GM18951 (cell line): ENCODE results near the gene HSPB1.
"Not testable (repeated sequence)": the region's sequence is repeated elsewhere in the genome, so short reads cannot be mapped to it uniquely, and the experiment has no call there.

Experiments
- POLR2A ChIP-seq: IDR thresholded peaks from 4 replicates; pipeline ENCODE4 v1.6.1; 2011; ENCODE audit warnings: mild to moderate bottlenecking; ENCODE audit not compliant: insufficient read length, insufficient read depth; ENCODE audit errors: extremely low read depth
- in situ Hi-C: fragments of 300-500 bp; cut with MboI; formaldehyde crosslinking; loops from one replicate; pipeline ENCODE4 v1.12.0; 2022; ENCODE audit warnings: low sequenced_read_pairs, mixed read lengths, inconsistent platforms; ENCODE audit not compliant: unreplicated experiment

Gene HSPB1

DNA sequence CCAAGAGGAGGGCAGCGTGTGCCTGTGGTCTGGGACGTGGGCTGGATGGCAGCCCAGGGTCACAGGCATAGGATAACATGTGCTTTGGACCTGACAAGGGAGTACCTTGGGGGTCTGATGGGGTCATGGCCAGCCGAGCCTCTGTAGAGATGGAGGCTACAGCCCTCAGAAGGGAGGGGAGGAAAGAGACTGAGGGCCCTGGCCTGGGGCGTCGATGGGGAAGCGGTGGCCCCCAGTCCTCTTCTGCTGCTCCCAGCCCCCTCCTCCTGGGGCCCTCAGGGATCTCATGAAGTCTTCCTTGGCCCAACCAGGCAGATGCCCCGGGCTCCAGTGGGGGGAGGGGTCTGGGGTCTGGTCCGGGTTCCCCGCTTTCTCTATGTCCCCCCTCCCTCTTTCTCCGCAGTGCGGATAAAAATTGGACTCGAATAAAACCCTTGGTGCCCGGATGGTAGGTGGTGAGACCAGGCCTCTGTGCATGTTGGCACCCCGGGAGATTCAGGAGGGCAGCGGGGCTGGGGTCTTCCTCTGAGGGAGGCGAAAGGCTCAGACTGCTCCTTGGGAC lies 15.6 kb upstream of the HSPB1 start:
- in situ Hi-C loops: no loop called here
- TF ChIP-seq POLR2A: no peak

DNA sequence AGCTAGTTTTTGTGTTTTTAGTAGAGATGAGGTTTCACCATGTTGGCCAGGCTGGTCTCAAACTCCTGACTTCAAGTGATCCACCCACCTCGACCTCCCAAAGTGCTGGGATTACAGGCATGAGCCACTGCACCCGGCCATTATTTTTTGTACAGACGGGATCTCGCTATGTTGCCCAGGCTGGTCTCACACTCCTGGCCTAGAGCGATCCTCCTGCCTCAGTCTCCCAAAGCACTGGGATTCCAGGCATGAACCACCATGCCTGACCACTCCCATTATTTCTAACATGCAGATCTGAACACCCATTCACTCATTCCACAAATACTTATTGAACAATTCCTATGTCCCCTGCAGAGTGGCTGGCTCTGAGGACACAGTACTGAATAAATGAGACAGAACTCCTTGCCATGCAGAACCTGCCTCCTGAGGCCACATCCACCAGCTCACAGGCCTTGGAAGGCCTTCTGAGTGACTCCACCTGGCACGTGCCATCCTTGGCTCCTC lies 11.6 kb upstream of the HSPB1 start:
- in situ Hi-C loops: not testable (repeated sequence)

DNA sequence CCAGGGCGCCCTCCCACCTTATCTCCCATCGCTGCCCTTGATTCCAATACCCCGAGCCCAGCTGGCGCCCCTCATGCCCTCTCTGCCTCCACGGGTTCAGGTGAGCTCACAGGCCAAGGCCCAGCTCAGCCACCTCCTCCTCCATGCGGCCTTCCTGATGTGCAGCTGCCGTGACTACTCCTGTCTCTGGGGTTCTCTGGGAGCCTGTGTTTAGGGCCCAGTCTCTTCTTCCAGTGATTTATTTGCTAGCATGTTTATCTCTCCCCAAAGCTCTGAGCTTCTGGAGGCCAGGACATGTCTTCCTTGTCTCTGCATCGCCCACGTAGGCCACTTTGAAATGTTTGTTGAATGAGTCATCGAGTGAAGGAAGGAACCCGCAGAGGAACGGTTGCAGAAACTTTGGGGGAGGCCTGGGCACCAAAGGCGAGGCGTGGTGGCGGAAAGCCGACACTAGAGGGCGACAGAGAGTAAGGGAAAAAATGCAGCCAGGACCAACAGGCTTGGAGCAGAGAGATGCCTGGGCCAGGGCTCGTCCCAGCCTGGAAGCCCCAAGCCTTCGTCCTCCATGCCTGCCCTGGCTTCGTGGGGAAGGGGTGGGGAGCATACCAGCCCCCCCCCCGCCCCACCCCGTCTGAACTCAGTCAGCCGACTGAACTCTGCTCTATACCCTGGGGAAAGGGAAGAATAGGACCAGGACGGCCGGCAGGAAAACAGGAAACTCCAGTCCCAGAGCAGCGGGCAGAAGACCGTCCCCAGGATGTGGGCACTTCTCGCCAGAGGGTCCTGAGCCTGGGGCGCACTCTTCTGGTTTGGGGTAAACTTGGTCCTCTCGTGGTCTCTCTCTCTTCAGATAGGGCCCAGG lies 10.9 kb upstream of the HSPB1 start:
- peak; percentile 24 for TF ChIP-seq POLR2A
- in situ Hi-C loops: no loop called here

DNA sequence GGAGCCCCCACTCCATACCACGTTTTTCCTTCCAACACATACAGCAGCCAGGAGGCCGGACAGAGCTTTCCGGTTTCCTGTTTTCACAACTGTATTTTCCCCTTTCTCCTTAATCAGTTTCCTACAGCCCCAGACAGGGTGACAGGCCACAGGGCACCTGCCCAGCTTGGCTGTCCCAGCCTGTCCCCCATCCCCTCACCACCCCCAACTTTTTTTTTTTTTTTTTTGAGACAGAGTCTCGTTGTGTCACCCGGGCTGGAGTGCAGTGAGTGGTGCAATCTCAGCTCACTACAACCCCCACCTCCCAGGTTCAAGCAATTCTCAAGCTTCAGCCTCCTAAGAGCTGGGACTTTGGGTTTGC lies 10.3 kb upstream of the HSPB1 start:
- no peak for TF ChIP-seq POLR2A

DNA sequence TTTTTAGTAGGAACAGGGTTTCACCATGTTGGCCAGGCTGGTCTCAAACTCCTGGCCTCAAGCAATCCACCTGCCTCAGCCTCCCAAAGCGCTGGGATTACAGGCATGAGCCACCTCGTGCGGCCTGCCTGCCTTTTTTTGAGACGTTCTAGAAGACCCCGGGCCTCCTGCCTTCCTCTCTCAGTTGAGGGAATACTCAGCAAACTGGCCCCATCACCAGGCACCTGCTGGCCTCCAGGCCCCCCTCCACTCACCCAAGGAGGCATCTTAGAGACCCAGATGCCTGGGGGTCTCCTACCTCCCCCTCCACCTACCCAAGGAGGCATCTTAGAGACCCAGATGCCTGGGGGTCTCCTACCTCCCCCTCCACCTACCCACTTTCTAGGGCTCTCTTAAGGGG lies 9.6 kb upstream of the HSPB1 start:
- in situ Hi-C loops: not testable (repeated sequence)

More for the DNA sequence above, 10.3 kb upstream of the HSPB1 start:
- in situ Hi-C loops: no loop called here

DNA sequence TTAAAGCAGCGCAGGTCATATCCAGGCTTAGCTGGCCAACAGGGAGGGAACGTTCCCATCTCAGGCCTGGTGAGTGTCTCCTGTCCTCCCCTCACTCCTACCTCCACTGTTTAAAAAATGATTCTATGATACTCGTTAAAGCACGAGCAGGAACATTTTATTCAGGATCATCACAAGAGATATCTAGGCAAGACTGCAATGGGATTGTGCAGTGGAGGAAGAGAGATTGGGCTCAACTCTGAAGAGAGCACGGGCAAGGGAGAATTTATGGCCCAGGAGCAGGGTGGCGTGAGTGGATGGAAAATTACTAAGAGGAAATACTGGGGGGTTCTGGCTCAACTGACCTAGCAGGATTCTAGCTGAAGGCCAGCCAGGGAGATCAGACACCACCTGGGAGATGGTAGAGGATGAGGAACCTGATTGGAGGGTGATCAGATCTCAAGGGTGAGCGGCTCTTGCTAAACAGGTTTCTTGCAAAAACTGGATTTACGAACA lies 9.0 kb upstream of the HSPB1 start:
- TF ChIP-seq POLR2A: no peak
- in situ Hi-C loops: no loop called here

DNA sequence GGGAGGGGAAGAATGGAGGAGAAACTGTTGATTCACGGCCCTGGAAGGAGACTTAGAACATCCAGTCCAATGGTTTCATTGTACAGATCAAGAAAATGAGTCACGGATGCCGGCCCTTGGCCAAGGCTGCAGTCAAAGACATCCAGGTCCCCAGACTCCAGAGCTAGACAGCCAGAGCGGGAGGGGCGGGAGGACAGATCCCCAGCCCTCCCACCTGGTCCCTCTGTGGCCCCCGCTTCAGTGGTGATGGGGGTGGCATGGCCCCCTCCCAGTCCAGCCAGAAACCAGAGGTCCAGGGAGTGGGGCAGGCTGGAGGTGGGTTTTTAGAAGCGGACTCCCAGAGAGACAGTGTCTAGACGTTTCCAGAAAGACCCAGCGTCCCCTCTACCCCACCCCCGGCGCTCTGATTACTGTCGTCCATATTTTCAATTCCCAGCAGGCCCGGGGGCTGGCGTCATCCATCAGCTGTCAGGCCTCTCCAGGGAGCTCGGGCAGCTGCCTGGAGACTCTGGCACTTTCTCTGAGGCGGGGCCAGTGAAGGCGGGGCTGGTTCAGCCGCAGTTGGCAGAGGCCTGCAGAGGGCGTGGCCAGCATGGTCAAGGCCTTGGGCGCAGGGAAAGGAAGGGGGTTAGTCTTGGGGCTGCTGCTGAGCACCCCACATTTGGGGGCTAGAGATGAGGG lies 8.0 kb upstream of the HSPB1 start:
- no peak for TF ChIP-seq POLR2A
- in situ Hi-C loops: no loop called here

- no peak for TF ChIP-seq POLR2A
- in situ Hi-C loops: no loop called here
Observed at GRCh38 chr7:76296743-76297740, 5.4 kb upstream of the HSPB1 start.

- in situ Hi-C loops: no loop called here
Observed at GRCh38 chr7:76300166-76300731, 2.2 kb upstream of the HSPB1 start.

GRCh38 chr7:76301000-76301399 lies 1.5 kb upstream of the HSPB1 start:
- TF ChIP-seq POLR2A: no peak
- in situ Hi-C loops: no loop called here

More at GRCh38 chr7:76300166-76300731, 2.2 kb upstream of the HSPB1 start:
- TF ChIP-seq POLR2A: no peak

DNA sequence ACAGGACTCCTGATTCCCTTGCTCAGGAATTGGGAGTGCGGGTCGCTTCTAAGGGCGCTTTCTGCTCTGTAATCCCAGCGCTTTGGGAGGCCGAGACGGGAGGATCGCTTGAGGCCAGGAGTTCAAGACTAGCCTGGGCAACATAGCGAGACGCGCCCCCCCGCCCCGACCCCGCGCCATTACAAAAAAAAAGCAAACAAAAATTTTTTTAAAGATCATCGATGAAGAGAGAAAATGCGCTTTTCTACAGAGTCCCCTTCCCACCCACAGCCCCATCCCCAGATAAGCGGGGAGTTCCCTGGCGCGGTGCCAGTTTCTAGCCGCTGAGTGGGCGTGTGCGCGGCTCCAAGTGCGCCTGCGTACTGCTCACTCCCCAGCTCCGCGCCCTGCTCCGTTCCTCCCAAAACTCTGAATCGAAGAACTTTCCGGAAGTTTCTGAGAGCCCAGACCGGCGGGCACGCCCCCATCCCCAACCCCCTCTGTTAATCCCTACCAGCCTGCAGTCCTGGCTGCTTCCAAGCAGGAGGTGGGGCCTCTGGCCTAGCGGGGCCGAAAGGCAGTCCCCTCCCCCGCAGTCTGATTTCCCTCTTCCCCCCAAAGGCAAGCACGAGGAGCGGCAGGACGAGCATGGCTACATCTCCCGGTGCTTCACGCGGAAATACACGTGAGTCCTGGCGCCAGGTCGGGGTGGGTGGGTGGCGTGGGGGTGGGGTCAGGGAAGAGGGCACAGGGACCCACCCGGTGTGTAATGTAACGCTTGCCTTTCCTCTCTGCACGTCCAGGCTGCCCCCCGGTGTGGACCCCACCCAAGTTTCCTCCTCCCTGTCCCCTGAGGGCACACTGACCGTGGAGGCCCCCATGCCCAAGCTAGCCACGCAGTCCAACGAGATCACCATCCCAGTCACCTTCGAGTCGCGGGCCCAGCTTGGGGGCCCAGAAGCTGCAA lies 1.0 kb downstream of the HSPB1 start:
- in situ Hi-C loops: no loop called here
- TF ChIP-seq POLR2A: no peak

DNA sequence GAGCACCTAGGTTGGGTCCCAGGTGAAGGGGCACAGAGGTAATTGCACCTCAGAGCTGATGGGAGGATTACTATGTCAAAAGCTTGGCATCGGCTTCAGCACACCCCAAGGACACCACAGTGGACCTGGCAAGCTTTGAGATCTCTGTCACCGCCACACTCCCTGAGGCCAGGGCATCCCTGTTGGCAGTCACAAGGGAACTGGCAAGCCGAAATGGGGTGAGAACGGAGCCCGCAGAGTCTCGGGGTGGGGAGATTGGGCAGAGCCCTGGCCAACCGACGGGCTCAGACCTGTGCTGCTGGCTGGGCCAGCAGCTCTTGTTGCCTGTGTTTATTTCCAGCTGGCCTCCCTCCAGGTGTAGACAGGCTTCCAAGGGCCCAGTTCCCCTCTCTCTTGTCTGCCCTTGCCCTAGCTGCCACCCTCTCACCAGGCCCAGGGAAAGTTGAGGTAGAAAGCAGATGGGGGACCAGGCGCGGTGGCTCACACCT lies 2.5 kb downstream of the HSPB1 start:
- in situ Hi-C loops: no loop called here
- no peak for TF ChIP-seq POLR2A

GRCh38 chr7:76308874-76309273 lies 6.4 kb downstream of the HSPB1 start:
- in situ Hi-C loops: not testable (repeated sequence)

- in situ Hi-C loops: loop anchor here (10.0 kb wide), 1 partner anchor 135 kb away; no protein-coding TSS in a partner anchor
Observed at GRCh38 chr7:76309341-76310101, 7.0 kb downstream of the HSPB1 start.
